Heart left ventricle (tissue), 13 donors: ENCODE data around the gene TRIM25.

ENCODE experiments used
- CTCF ChIP-seq, 12 donors: fragments of 200-600 bp; sonication (generic) in 4 of 12; IDR thresholded peaks; one replicate each; pipeline versions ENCODE4 v1.5.0 to v1.8.0; 2018 to 2022; ENCODE audit warnings: antibody characterized with exemption in 12 of 12, mild to moderate bottlenecking in 5 of 12
- POLR2A ChIP-seq, 2 donors: fragments of 450-650 bp; IDR thresholded peaks; one replicate each; pipeline ENCODE4 v1.6.1; 2017; ENCODE audit warnings: antibody characterized with exemption in 2 of 2, mild to moderate bottlenecking in 2 of 2, moderate library complexity in 2 of 2
- donor health status: ischemic (EF 13 %, LVEDD 7.1; RV severe dilation, severe dysfunction).
- donor health status: DM: no; HTN: yes; CAD: no.
- donor health status: DM: no; HTN: no; CAD: no.
- donor health status: ischemic (EF 25% LVEDD 6.9; RV normal size, moderate dysfunction).
- donor health status: ischemic (EF 25% LVEDD 5.7; RV mildly dilated, moderate dysfunction).
- donor health status: ischemic (EF 35%, LVEDD 5.7; RV mildly dilated, moderate dysfunction).
- donor health status: nonischemic (EF 11% LVEDD 7.7; RV severe dilation, severe dysfunction).
- donor health status: DM: yes; HTN: yes; CAD: no.
- donor health status: PGD.
- donor health status: ischemic (EF 29% LVEDD 5.4; RV normal size, mild dysfunction).
- donor health status: nonischemic (EF 23%, LVEDD 6.1; RV moderate dilation, normal function).

GRCh38 chr17:56880571-56880970 is 33.3 kb downstream of the TRIM25 start:
- TF ChIP-seq CTCF (IDR thresholded peaks at IDR 0.05) (no peak), POLR2A (IDR thresholded peaks at IDR 0.05) (no peak)
